Colonic mucosa (tissue), 4 donors: ENCODE results near the gene UNKL. TPM values are rescaled to one million over a fixed set of nuclear protein-coding genes. Genes with fewer than 3 reads are reported as not detected.
A peak's percentile ranks its signal among the peaks of the same experiment; 100 is the strongest.

Source experiments
- DNase-seq: peaks from one replicate; pipeline ENCODE4 v3.0.0-alpha.2; 2020
- H3K27ac ChIP-seq: fragments of 200-600 bp; one replicate; pipeline ENCODE4 v1.8.0; 2021
- H3K27me3 ChIP-seq: fragments of 200-600 bp; one replicate; pipeline ENCODE4 v1.8.0; 2021
- H3K36me3 ChIP-seq: fragments of 200-600 bp; one replicate; pipeline ENCODE4 v1.8.0; 2021
- H3K4me1 ChIP-seq: fragments of 200-600 bp; one replicate; pipeline ENCODE4 v1.8.0; 2021; ENCODE audit warnings: mild to moderate bottlenecking
- H3K4me3 ChIP-seq: fragments of 200-600 bp; one replicate; pipeline ENCODE4 v1.8.0; 2021
- H3K9ac ChIP-seq, 2 donors: one replicate each; pipeline ENCODE4 v1.7.0; 2013; ENCODE audit warnings: control low read depth in 2 of 2, low read depth in 2 of 2, low read length in 2 of 2
- H3K9me3 ChIP-seq: fragments of 200-600 bp; one replicate; pipeline ENCODE4 v1.8.0; 2021
- intact Hi-C: fragments of 100-400 bp; cut with DNase I; formaldehyde crosslinking; loops from one replicate; pipeline ENCODE4 v1.14.1; 2022
- total RNA-seq, 2 donors: library from RNA; stranded (reverse); fragmentation: NEBNext Ultra II Directional in 1 of 2; extraction: Animal tissue kit (Norgen Biotek cat#: 25700) in 1 of 2; gene quantifications; one replicate each; pipeline ENCODE4 v1.2.1, GENCODE V29; 2021
- TF ChIP-seq, protein P1 (sequence below): fragments of 200-600 bp; IDR thresholded peaks from one replicate; pipeline ENCODE4 v1.8.0; 2022; ENCODE audit warnings: antibody characterized with exemption, mild to moderate bottlenecking
- donor health status: healthy.
- donor health status: DM: no; HTN: no; CAD: no.
- donor health status: DM: no; HTN: no; CAD: no.

The UNKL gene
- total RNA-seq, 2 donors from 2014 or later = 11.1 to 11.8 TPM

- no peak for DNase-seq
- TF ChIP-seq, protein P1, sequence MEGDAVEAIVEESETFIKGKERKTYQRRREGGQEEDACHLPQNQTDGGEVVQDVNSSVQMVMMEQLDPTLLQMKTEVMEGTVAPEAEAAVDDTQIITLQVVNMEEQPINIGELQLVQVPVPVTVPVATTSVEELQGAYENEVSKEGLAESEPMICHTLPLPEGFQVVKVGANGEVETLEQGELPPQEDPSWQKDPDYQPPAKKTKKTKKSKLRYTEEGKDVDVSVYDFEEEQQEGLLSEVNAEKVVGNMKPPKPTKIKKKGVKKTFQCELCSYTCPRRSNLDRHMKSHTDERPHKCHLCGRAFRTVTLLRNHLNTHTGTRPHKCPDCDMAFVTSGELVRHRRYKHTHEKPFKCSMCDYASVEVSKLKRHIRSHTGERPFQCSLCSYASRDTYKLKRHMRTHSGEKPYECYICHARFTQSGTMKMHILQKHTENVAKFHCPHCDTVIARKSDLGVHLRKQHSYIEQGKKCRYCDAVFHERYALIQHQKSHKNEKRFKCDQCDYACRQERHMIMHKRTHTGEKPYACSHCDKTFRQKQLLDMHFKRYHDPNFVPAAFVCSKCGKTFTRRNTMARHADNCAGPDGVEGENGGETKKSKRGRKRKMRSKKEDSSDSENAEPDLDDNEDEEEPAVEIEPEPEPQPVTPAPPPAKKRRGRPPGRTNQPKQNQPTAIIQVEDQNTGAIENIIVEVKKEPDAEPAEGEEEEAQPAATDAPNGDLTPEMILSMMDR = no peak
- peaks cover 4% of the 10 kb centered on the region for H3K4me1 ChIP-seq
- H3K27ac ChIP-seq = no peak overlapping the region
- no peaks in the 10 kb centered on the region for H3K27me3 ChIP-seq
- H3K4me3 ChIP-seq = no peak overlapping the region
- H3K9ac ChIP-seq = no peak overlapping the region
- H3K36me3 ChIP-seq = no peaks in the 10 kb centered on the region
- intact Hi-C loops = no loop called here
- no peaks in the 10 kb centered on the region for H3K9me3 ChIP-seq
These were observed 59.5 kb downstream of the UNKL start for GRCh38 chr16:1354815-1355540.

GRCh38 chr16:1351582-1352362 is 62.7 kb downstream of the UNKL start, which contains the start of the genes GNPTG and TSR3:
TSS of gene GNPTG (plus strand) at chr16:1351931. CDS start at chr16:1351966, 35 bp downstream.
TSS of gene TSR3 (minus strand) at chr16:1351878. CDS start at chr16:1351804, 74 bp downstream.
- Histone ChIP-seq H3K27me3 (no peaks in the 10 kb centered on the region), H3K36me3 (no peaks in the 10 kb centered on the region), H3K9me3 (no peaks in the 10 kb centered on the region), H3K4me3 (peak within 1 kb of the TSS; percentile 99), H3K27ac (peak within 1 kb of the TSS; percentile 53), H3K9ac (peak within 1 kb of the TSS; percentile 90 to 91), H3K4me1 (peaks cover 4% of the 10 kb centered on the region)
- TF ChIP-seq, protein P1 = no peak
- DNase-seq = peak; percentile 84
- intact Hi-C loops = no loop called here

DNA sequence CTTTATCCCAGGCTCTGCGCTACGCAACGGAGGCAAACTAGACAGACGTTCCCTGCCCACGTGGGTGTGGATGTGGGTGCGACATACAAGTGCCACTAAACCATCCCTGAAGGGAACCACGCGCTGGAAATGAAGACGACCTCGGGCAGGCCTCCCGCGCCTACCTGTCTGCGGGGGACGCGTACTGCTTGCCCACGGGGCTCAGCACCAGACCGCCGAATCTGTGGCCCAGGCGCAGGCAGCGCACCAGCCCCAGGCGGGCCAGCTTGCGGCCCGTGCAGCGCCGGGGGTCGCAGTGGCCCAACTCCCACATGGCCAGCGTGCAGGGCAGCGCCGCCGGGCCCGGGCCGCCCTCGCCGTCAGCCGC is 63.3 kb downstream of the UNKL start:
- intact Hi-C loops = no loop called here
- peak overlapping the region; percentile 53 for H3K27ac ChIP-seq
- H3K9ac ChIP-seq = peak overlapping the region; percentile 90 to 91
- no peaks in the 10 kb centered on the region for H3K36me3 ChIP-seq
- no peaks in the 10 kb centered on the region for H3K9me3 ChIP-seq
- H3K27me3 ChIP-seq = no peaks in the 10 kb centered on the region
- TF ChIP-seq, protein P1 = no peak
- peaks cover 4% of the 10 kb centered on the region for H3K4me1 ChIP-seq
- DNase-seq = no peak
- peak overlapping the region; percentile 99 for H3K4me3 ChIP-seq

- TF ChIP-seq, protein P1 = no peak
- no peaks in the 10 kb centered on the region for H3K36me3 ChIP-seq
- intact Hi-C loops = no loop called here
- H3K4me3 ChIP-seq = peak overlapping the region; percentile 99
- peaks cover 4% of the 10 kb centered on the region for H3K4me1 ChIP-seq
- DNase-seq = no peak
- peak overlapping the region; percentile 90 to 91 for H3K9ac ChIP-seq
- no peaks in the 10 kb centered on the region for H3K9me3 ChIP-seq
- no peak overlapping the region for H3K27ac ChIP-seq
- no peaks in the 10 kb centered on the region for H3K27me3 ChIP-seq
These were observed 63.8 kb downstream of the UNKL start for GRCh38 chr16:1350691-1351090.

DNA sequence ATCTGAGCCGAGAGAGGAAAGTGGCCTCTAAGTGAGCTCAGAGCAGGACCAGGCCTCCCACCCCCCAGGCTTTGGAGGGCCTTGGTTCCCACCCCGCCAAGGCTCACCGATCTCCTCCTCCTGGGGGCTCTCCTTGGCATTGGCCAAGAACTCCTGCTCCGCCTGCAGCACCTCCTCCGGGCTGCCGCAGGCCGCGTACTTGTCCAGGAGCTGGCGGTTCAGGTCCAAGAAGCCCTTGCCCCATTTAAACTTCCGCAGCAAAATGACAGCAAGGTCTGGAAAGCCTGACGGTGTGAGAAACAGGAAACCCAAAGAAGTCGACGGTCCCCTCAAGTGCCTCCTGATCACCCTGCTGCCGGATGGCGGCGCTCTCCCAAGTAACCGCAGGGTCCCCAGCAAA is 64.6 kb downstream of the UNKL start:
- no peak overlapping the region for H3K4me3 ChIP-seq
- TF ChIP-seq, protein P1 = no peak
- H3K27me3 ChIP-seq = no peaks in the 10 kb centered on the region
- no peaks in the 10 kb centered on the region for H3K36me3 ChIP-seq
- peaks cover 4% of the 10 kb centered on the region for H3K4me1 ChIP-seq
- no peaks in the 10 kb centered on the region for H3K9me3 ChIP-seq
- no peak for DNase-seq
- H3K27ac ChIP-seq = no peak overlapping the region
- H3K9ac ChIP-seq = no peak overlapping the region
- intact Hi-C loops = no loop called here
